Measurements from ENCODE around the gene PIP.
"Not testable (repeated sequence)": the region's sequence is repeated elsewhere in the genome, so short reads cannot be mapped to it uniquely, and the experiment has no call there.

Gene PIP

GRCh38 chr7:143131781-143132180, at the start of gene PIP:
Gene PIP, plus strand, starts transcription at chr7:143132077. Its CDS starts 40 bp downstream, at chr7:143132117.
- DNase-seq, result no peak
- in situ Hi-C loops (cut with HindIII; ENCODE audit: low pct_ligation_motif_present, low sequenced_read_pairs), result no loop called here
- H3K36me3 ChIP-seq (replicated peaks), result no peaks in the 10 kb centered on the region
- H3K27ac ChIP-seq, result no peak within 1 kb of the TSS
- TF ChIP-seq CTCF (IDR thresholded peaks at IDR 0.05; ENCODE audit: low read depth, low read length, missing control alignments), result no peak
- H3K27me3 ChIP-seq (replicated peaks), result no peaks in the 10 kb centered on the region
- H3K4me3 ChIP-seq (ENCODE audit: low read depth, low read length), result no peak within 1 kb of the TSS

GRCh38 chr7:143085109-143085508, 46.8 kb upstream of the PIP start:
- no peaks in the 10 kb centered on the region for H3K27me3 ChIP-seq (replicated peaks)
- H3K36me3 ChIP-seq (replicated peaks), result no peaks in the 10 kb centered on the region
- in situ Hi-C loops (cut with HindIII; ENCODE audit: low pct_ligation_motif_present, low sequenced_read_pairs), result no loop called here
- no peak for DNase-seq
- no peak overlapping the region for H3K27ac ChIP-seq
- TF ChIP-seq CTCF (IDR thresholded peaks at IDR 0.05; ENCODE audit: low read depth, low read length, missing control alignments), result no peak
- no peak overlapping the region for H3K4me3 ChIP-seq (ENCODE audit: low read depth, low read length)

- H3K27me3 ChIP-seq (replicated peaks); DNase-seq; H3K4me3 ChIP-seq (ENCODE audit: low read depth, low read length); in situ Hi-C loops (cut with HindIII; ENCODE audit: low pct_ligation_motif_present, low sequenced_read_pairs); H3K27ac ChIP-seq; H3K36me3 ChIP-seq (replicated peaks): not testable (repeated sequence)
Measured at GRCh38 chr7:143085610-143086009, 46.3 kb upstream of the PIP start.

GRCh38 chr7:143088549-143089231, 43.2 kb upstream of the PIP start:
- H3K27ac ChIP-seq; in situ Hi-C loops (cut with HindIII; ENCODE audit: low pct_ligation_motif_present, low sequenced_read_pairs); H3K36me3 ChIP-seq (replicated peaks); DNase-seq; H3K4me3 ChIP-seq (ENCODE audit: low read depth, low read length); H3K27me3 ChIP-seq (replicated peaks): not testable (repeated sequence)

- H3K36me3 ChIP-seq (replicated peaks), result no peaks in the 10 kb centered on the region
- no peak overlapping the region for H3K27ac ChIP-seq
- DNase-seq, result no peak
- TF ChIP-seq CTCF (IDR thresholded peaks at IDR 0.05; ENCODE audit: low read depth, low read length, missing control alignments), result no peak
- in situ Hi-C loops (cut with HindIII; ENCODE audit: low pct_ligation_motif_present, low sequenced_read_pairs), result no loop called here
- no peaks in the 10 kb centered on the region for H3K27me3 ChIP-seq (replicated peaks)
- no peak overlapping the region for H3K4me3 ChIP-seq (ENCODE audit: low read depth, low read length)
Measured at GRCh38 chr7:143096146-143096545, 35.7 kb upstream of the PIP start.

GRCh38 chr7:143099579-143099978, 32.3 kb upstream of the PIP start:
- H3K27ac ChIP-seq; H3K4me3 ChIP-seq (ENCODE audit: low read depth, low read length); in situ Hi-C loops (cut with HindIII; ENCODE audit: low pct_ligation_motif_present, low sequenced_read_pairs); H3K36me3 ChIP-seq (replicated peaks); H3K27me3 ChIP-seq (replicated peaks); DNase-seq: not testable (repeated sequence)

GRCh38 chr7:143104759-143105158, 27.1 kb upstream of the PIP start:
- in situ Hi-C loops (cut with HindIII; ENCODE audit: low pct_ligation_motif_present, low sequenced_read_pairs), result no loop called here
- Histone ChIP-seq H3K36me3 (replicated peaks) (no peaks in the 10 kb centered on the region), H3K27me3 (replicated peaks) (no peaks in the 10 kb centered on the region), H3K27ac (no peak overlapping the region), H3K4me3 (ENCODE audit: low read depth, low read length) (no peak overlapping the region)
- no peak for DNase-seq
- TF ChIP-seq CTCF (IDR thresholded peaks at IDR 0.05; ENCODE audit: low read depth, low read length, missing control alignments), result no peak

GRCh38 chr7:143108019-143108418, 23.9 kb upstream of the PIP start:
- in situ Hi-C loops (cut with HindIII; ENCODE audit: low pct_ligation_motif_present, low sequenced_read_pairs); DNase-seq; H3K4me3 ChIP-seq (ENCODE audit: low read depth, low read length); H3K36me3 ChIP-seq (replicated peaks); H3K27me3 ChIP-seq (replicated peaks); H3K27ac ChIP-seq: not testable (repeated sequence)
